Motor neuron (in vitro differentiated cells): ENCODE measurements around the gene CALHM3. TPM values are rescaled to one million over a fixed set of nuclear protein-coding genes. Genes with fewer than 3 reads are reported as not detected.

Experiments used
- ATAC-seq, 8 experiments: fragments of 200-7000 bp; cut with Tn5 transposase; replicated peaks in 6 of 8; 2 replicates each; pipeline ENCODE4 v1.8.0; 2021; ENCODE audit warnings: mild to moderate bottlenecking in 8 of 8, moderate library complexity in 8 of 8
- H3K27ac ChIP-seq, 2 donors: fragments of 250-450 bp; sonication (Bioruptor Pico); 2 replicates each; pipeline ENCODE4 v1.9.0; 2021; ENCODE audit warnings: antibody characterized with exemption in 2 of 2, mild to moderate bottlenecking in 2 of 2, moderate library complexity in 1 of 2
- H3K4me1 ChIP-seq, 2 donors: fragments of 250-450 bp; sonication (Bioruptor Pico); replicated peaks in 1 of 2; 2 replicates each; pipeline ENCODE4 v1.6.1; 2021; ENCODE audit warnings: antibody characterized with exemption in 2 of 2, mild to moderate bottlenecking in 2 of 2, moderate library complexity in 1 of 2
- H3K4me3 ChIP-seq, 5 donors: fragments of 250-450 bp; sonication (Bioruptor Pico); 2 replicates each; pipeline ENCODE4 v1.9.0; 2021; ENCODE audit warnings: antibody characterized with exemption in 5 of 5, mild to moderate bottlenecking in 5 of 5, moderate library complexity in 4 of 5
- WGBS, 10 experiments: fragments of 450-650 bp; shearing (Covaris generic); methylation state at CpG; one replicate each; pipeline ENCODE4 v1.0.0; 2022; 5-methylcytosine and 5-hydroxymethylcytosine counted together
- in situ Hi-C, 9 experiments: fragments of 400-800 bp; cut with MboI; loops; one replicate each; pipeline ENCODE4 v1.15.0; 2021; ENCODE audit warnings: low sequenced_read_pairs in 9 of 9, low pct_unique_long_range_greater_than_20kb in 2 of 9; ENCODE audit not compliant: unreplicated experiment in 9 of 9
- total RNA-seq, 8 experiments: library from RNA; unstranded; fragments of 300-600 nt; gene quantifications; 2 replicates each; pipeline versions ENCODE4 v1.2.3 to v1.2.4, GENCODE V29; 2022

Gene CALHM3
- total RNA-seq, 8 experiments from 2014 or later: 0.36 to 1.8 TPM; not detected in 6

DNA sequence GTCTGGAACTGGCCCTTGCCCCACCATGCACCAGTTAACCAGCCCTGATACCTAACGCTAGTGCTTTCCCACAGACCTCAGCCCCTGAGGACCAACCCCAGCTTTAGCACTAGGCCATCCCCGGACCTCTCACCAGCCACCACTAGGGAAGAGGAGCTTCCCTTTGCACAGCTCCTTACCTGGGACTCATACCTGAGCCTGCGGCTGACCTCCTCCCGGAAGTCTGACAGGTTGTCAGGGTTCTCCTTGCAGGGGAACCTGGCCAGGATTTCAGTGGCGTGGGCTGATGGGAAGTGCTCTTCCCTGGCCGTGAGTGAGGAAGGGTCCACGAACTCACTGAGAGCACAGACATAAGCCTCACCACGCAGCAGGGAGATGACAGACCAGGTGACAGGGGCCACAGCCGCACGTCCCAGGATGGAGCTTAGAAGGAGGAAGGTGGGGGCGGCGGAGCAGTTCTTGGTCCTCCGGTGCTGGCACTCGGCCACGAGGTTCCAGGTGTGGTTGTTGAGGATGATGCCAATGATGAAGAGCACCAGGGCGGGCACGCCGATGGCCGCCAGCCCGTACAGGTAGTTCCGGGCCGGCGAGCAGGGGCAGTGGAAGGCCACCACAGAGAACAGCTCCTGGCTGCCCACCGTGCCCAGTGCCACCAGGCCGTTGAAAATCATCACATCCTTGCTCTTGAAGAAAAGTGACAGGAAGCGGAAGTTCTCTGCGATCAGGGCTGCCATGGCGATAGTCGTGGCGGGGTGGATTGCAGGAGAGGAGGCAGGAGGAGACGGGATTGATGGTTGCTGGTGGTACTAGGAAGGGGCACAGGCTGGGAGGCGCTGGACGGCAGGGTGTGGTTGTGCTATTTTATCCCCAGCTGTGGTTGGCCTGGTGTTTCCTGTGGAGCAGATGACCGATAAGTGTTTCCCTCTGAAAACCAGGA, 29.6 kb downstream of the CALHM3 start:
- Histone ChIP-seq H3K27ac (no peak overlapping the region), H3K4me1 (peaks cover 0 to 9% of the 10 kb centered on the region in 2 donors), H3K4me3 (no peak overlapping the region)
- WGBS, 10 experiments: 45 to 100% (median 89%) methylated on average over 2 to 15 of the region's 34 CpGs; no CpG with 5 or more reads in 1 of the 10 experiments
- ATAC-seq: no peak
- in situ Hi-C loops: no loop called here

DNA sequence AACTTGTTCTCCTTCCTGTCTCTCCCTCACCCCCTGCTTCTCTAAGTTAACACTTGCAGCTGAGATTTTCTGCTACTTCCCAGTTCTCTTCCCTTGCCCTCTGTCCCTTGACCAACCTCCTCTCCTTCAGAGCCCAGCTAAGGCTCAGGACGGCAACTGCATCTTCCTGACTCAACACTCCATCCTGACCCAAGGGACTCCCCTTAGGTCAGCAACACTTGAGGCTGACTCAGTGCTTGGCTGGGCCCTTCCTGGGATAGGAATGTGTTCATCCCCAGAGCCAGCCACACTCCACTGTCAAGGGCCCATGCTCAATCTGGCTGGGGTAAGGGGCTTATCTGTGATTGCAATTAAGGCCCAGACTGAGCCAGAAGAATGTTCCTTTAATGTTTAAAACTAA, 30.3 kb downstream of the CALHM3 start:
- Histone ChIP-seq H3K4me3 (no peak overlapping the region), H3K27ac (no peak overlapping the region), H3K4me1 (peaks cover 0 to 9% of the 10 kb centered on the region in 2 donors)
- peak in 3 of 8 experiments; percentile 4 to 25 (median 11) for ATAC-seq
- in situ Hi-C loops: no loop called here
- 0% methylated on average over 1 of the region's 1 CpG; no CpG with 5 or more reads in 9 of the 10 experiments for WGBS, 10 experiments

DNA sequence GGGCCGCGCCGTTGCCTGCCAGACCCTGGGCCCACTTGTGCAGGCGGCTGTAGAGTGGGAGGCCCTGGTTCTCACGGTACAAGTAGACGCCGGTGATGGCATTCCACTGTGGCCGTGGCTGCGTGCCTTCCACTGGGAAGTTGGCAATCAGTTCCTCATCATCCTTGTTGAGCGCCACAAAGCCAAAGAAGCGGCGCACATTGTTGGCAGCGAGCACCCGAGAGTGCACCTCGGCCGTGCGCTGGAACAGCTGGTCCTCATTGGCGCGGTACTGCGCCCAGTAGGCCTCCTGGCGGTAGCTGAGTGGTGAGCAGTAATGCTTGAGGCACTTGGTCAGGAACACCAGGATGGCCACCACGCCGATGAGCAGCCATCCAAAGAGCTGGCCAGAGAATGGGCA, 31.9 kb downstream of the CALHM3 start:
- 81 to 100% (median 96%) methylated on average over 1 to 14 of the region's 23 CpGs; no CpG with 5 or more reads in 2 of the 10 experiments for WGBS, 10 experiments
- in situ Hi-C loops: no loop called here

DNA sequence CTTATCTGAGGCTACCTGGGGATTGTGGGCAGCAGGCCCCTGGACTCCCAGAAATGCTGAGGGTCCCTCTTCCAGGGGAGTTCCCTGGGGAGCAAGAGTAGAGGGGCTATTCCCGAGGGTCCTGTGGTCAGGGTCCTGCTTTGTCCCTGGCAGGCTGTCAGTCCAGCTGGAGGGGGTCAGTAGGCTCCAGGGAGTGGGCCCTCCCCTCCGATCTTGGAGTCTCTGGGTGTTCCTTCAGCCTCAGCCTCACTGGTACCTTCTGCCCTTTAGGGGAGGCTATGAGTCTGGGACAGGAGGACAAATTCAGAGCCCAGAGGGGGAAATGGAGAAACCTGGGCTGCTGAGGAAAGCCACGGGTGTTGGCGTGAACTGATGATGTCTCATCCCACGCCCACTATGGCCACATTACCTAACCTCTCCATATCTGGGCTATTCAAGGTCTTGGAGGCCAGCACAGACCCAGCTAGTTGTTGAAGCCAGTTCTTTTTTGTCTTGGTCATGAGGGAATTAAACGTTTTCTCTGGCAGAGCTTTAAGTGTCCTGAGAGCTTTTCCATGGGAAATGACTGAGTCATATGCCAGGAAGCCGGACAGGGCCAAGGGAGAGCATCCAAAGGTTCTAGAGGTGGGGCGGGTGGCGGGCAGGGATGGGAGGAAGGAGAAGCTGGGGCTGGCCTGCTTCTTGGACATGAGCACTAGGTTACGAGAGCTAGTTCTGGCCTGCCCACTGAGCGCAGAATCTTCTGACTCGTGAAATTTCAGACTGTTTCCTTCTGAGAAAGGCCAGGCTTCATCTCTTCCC, 33.1 kb downstream of the CALHM3 start:
- WGBS, 10 experiments: 0 to 100% (median 83%) methylated on average over 1 to 5 of the region's 12 CpGs; no CpG with 5 or more reads in 4 of the 10 experiments
- in situ Hi-C loops: no loop called here
- ATAC-seq: peak in 2 of 8 experiments; percentile 12 to 32
- no peak overlapping the region for H3K27ac ChIP-seq
- no peaks in the 10 kb centered on the region for H3K4me1 ChIP-seq
- no peak overlapping the region for H3K4me3 ChIP-seq

More for the DNA sequence above, 31.9 kb downstream of the CALHM3 start:
- no peak for ATAC-seq
- no peak overlapping the region for H3K27ac ChIP-seq
- peaks cover 0 to 2% of the 10 kb centered on the region in 2 donors for H3K4me1 ChIP-seq
- H3K4me3 ChIP-seq: no peak overlapping the region

DNA sequence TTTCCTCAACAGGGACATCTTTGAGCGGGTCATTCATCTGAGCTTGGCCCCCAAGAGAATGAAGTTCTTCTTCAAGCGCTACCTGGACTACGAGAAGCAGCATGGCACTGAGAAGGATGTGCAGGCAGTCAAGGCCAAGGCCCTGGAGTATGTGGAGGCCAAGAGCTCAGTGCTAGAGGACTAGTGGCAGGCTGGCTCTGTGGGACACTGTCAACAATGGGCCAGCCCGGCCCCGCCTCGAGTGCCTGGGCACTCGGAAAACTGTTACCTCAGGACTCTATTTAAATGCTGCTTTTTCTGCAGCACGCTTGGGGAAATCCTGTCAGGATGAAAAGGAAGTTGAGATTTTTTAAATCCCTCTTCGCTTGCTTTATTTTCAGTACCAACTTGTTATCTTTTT, 33.7 kb downstream of the CALHM3 start:
- WGBS, 10 experiments: 82 to 100% (median 93%) methylated on average over 1 to 9 of the region's 9 CpGs; no CpG with 5 or more reads in 2 of the 10 experiments
- in situ Hi-C loops: no loop called here
- H3K4me3 ChIP-seq: no peak overlapping the region
- H3K4me1 ChIP-seq: no peaks in the 10 kb centered on the region
- no peak overlapping the region for H3K27ac ChIP-seq
- no peak for ATAC-seq

DNA sequence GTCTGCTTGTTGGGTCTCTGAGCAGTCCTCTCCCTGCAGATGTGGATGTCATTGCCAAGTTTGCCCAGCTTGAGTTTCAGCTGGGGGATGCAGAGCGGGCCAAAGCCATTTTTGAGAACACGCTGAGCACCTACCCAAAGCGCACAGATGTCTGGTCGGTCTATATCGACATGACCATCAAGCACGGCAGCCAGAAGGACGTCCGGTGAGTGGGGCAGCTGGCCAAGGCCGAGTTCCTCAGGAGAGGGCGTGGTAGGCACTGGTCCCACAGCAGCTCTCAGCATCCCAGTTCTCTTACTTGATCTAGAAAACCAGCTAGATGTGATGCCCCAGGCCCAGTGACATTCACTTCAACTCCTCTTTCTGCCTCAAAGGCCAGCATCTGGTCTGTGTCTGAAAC, 34.6 kb downstream of the CALHM3 start:
- no peak for ATAC-seq
- no peaks in the 10 kb centered on the region for H3K4me1 ChIP-seq
- H3K4me3 ChIP-seq: no peak overlapping the region
- in situ Hi-C loops: no loop called here
- 100% methylated on average over 1 to 3 of the region's 10 CpGs; no CpG with 5 or more reads in 8 of the 10 experiments for WGBS, 10 experiments
- no peak overlapping the region for H3K27ac ChIP-seq

DNA sequence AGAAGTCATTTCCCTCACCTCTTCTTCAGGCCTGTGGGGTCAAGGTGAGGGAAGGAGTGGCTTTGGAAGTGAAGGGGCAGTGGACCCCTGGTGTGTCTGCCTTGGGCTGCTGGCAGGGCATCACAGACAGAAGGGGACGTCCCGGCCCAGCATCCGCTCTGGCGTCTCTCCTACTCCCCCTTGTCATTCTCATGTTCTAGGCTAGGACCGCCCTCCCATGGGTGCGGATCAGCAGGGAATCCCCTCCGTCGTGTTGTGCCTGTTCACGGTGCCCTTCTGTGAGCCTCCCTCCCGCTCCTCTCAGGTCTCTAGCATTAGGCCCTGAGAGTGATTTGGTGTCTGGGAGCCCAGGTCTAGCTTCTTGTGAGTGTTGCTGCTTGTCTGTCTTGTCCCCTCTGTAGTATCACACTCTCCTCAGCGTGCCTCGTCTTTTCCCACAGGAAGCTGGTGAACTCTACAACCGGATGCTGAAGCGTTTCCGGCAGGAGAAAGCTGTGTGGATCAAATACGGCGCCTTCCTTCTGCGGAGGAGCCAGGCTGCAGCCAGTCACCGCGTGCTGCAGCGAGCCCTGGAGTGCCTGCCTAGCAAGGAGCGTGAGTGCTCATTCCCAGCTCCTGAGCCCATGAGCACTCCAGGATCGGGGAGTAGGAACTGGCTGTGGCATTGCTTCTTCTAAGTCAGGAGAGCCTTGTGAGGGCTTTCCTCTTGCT, 35.4 kb downstream of the CALHM3 start:
- in situ Hi-C loops: no loop called here
- no peak for ATAC-seq
- Histone ChIP-seq H3K4me3 (no peak overlapping the region), H3K27ac (no peak overlapping the region), H3K4me1 (no peaks in the 10 kb centered on the region)
- 66 to 100% (median 90%) methylated on average over 2 to 17 of the region's 23 CpGs; no CpG with 5 or more reads in 3 of the 10 experiments for WGBS, 10 experiments

DNA sequence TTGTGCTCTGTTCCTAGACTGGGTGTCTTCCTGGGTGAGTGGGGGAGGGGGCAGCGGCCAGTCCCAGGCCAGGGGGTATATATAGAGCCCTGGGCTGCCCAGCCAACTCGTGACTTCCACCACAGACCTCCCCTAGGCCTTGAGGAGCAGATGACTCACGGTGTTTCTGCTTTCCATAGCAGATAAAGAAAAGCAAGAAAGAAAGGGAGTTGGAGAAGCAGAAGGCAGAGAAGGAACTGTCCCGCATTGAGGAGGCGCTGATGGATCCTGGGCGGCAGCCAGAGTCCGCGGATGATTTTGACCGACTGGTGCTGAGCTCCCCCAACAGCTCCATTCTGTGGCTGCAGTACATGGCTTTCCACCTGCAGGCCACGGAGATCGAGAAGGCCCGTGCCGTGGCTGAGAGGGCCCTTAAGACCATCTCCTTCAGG, 37.0 kb downstream of the CALHM3 start:
- no peaks in the 10 kb centered on the region for H3K4me1 ChIP-seq
- in situ Hi-C loops: no loop called here
- no peak for ATAC-seq
- H3K27ac ChIP-seq: no peak overlapping the region
- 53 to 100% (median 96%) methylated on average over 1 to 5 of the region's 13 CpGs; no CpG with 5 or more reads in 5 of the 10 experiments for WGBS, 10 experiments
- H3K4me3 ChIP-seq: no peak overlapping the region

DNA sequence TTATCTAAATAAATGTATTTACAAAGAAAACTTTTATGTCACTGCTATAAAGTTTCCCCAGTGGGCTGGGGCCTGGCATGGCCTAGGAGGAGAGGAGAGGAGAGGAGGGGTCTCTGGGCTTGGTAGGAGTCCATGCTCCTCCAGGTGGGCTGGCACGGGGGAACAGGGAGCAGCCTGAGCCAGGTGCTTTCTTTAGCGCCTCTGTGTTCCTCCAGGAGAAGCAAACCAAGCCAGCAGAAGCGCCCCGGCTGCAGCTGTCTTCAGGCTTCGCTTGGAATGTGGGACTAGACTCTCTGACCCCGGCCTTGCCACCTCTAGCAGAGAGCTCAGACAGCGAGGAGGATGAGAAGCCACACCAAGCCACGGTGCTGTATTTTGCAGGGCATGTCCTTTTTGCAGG, 37.4 kb downstream of the CALHM3 start:
- H3K27ac ChIP-seq: no peak overlapping the region
- in situ Hi-C loops: no loop called here
- WGBS, 10 experiments: 76 to 100% methylated on average over 2 to 3 of the region's 8 CpGs; no CpG with 5 or more reads in 8 of the 10 experiments

DNA sequence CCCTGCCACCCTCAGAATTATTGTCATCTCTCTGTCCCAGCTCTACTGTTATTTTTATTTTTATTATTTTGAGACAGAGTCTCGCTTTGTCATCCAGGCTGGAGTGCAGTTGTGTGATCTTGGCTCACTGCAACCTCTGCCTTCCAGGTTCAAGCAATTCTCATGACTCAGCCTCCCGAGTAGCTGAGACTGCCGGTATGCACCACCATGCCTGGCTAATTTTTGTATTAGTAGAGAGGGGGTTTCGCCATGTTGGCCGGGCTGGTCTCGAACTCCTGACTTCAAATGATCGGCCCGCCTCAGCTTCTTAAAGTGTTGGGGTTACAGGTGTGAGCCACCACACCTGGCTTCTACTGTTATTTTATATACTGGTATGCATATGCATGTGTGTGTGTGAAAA, 37.8 kb downstream of the CALHM3 start:
- in situ Hi-C loops: no loop called here
- no peaks in the 10 kb centered on the region for H3K4me1 ChIP-seq
- H3K4me3 ChIP-seq: no peak overlapping the region
- no peak for ATAC-seq
- 80 to 97% (median 90%) methylated on average over 2 to 6 of the region's 8 CpGs; no CpG with 5 or more reads in 4 of the 10 experiments for WGBS, 10 experiments
- no peak overlapping the region for H3K27ac ChIP-seq

More for the DNA sequence above, 37.4 kb downstream of the CALHM3 start:
- ATAC-seq: no peak
- Histone ChIP-seq H3K4me3 (no peak overlapping the region), H3K4me1 (no peaks in the 10 kb centered on the region)

DNA sequence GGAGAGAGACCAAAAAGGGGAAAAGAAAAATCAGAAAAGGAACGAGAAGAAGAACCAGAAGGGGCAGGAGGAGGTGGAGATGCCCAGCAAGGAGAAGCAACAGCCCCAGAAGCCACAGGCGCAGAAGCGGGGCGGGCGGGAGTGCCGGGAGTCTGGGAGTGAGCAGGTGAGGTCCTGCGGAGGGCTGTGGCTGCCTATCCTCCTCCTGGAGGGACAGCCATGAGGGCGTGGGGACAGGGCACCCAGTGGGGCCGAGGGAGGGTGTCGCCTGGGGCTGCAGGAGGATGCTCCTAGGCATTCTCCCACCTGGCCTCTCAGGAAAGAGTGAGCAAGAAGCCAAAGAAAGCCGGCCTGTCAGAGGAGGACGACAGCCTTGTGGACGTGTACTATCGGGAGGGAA, 38.6 kb downstream of the CALHM3 start:
- no peak overlapping the region for H3K4me3 ChIP-seq
- WGBS, 10 experiments: 70 to 100% (median 100%) methylated on average over 2 to 3 of the region's 14 CpGs; no CpG with 5 or more reads in 7 of the 10 experiments
- in situ Hi-C loops: no loop called here
- H3K4me1 ChIP-seq: no peaks in the 10 kb centered on the region
- H3K27ac ChIP-seq: no peak overlapping the region
- ATAC-seq: no peak

DNA sequence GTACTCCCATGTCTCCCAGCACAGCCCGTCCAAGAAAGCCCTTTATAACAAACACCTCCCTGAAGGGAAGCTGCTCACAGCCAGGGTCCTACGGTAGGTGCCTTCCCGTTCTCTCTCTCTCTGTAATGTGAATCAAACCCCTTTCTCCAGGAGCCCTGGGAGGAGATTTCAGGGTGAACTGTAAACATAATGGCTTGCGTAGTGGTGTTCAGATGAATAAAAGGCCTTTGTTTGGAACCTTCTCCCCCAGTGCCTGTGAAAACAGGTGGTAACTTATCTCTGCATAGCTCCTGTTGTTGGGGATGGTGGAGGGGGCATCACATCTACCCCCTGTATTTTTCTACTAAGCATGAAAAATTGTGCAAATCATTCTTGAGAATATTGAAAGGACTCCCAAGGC, 39.3 kb downstream of the CALHM3 start:
- ATAC-seq: no peak
- Histone ChIP-seq H3K4me1 (no peaks in the 10 kb centered on the region), H3K4me3 (no peak overlapping the region), H3K27ac (no peak overlapping the region)
- WGBS, 10 experiments: 74 to 95% (median 90%) methylated on average over 2 to 4 of the region's 4 CpGs; no CpG with 5 or more reads in 5 of the 10 experiments
- in situ Hi-C loops: no loop called here
